GM19463 (cell line): Measurements from ENCODE around the gene BORCS5.
A peak's percentile ranks its signal among the peaks of the same experiment; 100 is the strongest.
"Not testable (repeated sequence)": the region's sequence is repeated elsewhere in the genome, so short reads cannot be mapped to it uniquely, and the experiment has no call there.

ENCODE experiments used
- ATAC-seq: cut with Tn5 transposase; IDR thresholded peaks from one replicate; pipeline ENCODE4 v1.9.1; 2021; ENCODE audit warnings: mild to moderate bottlenecking, moderate library complexity; ENCODE audit not compliant: unreplicated experiment

Gene BORCS5

GRCh38 chr12:12452326-12452902, 95.5 kb downstream of the BORCS5 start:
- ATAC-seq, result no peak

- ATAC-seq, result no peak
Measured at GRCh38 chr12:12453635-12454034, 96.8 kb downstream of the BORCS5 start.

DNA sequence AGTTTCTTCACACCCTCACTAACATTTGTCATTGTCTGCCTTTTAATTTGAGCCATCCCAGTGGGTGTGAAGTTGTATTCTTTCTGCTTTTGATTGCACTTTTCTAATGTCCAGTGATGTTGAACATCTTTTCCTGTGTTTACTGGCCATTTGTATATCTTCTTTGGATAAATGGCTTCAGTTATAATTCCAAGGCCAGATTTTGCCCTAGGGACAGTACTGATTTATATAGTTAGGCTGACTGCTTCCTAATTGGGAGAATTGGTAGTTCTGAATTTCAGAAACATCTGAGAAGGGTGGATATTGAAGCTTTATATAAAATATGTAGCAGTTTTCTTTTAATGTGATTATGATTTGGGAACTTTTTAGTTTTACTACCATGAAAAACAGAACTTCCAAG, 97.4 kb downstream of the BORCS5 start:
- ATAC-seq, result no peak

DNA sequence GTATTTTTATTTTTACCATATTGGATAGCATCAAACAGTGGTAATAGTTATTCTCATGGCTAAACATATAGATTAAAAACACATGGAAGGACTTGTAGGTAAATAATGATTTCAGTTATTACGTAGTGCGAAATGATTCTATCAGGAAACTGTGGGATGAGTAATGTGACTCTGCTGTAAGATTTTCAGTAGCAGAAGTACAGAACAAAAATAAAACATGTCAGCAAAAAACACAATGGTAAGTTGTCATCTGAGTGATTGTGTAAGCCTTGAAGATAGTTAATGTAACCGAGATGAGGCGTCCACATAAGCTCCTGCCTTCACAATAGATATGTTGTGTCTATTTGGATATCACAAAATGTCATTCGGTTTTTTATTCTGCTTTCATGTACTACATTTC, 99.8 kb downstream of the BORCS5 start:
- ATAC-seq, result no peak

GRCh38 chr12:12460935-12461922, 104.4 kb downstream of the BORCS5 start:
- ATAC-seq, result no peak

- peak; percentile 50 for ATAC-seq
Measured at GRCh38 chr12:12461923-12462315, 105.0 kb downstream of the BORCS5 start.

- no peak for ATAC-seq
Measured at GRCh38 chr12:12465522-12465921, 108.6 kb downstream of the BORCS5 start.

DNA sequence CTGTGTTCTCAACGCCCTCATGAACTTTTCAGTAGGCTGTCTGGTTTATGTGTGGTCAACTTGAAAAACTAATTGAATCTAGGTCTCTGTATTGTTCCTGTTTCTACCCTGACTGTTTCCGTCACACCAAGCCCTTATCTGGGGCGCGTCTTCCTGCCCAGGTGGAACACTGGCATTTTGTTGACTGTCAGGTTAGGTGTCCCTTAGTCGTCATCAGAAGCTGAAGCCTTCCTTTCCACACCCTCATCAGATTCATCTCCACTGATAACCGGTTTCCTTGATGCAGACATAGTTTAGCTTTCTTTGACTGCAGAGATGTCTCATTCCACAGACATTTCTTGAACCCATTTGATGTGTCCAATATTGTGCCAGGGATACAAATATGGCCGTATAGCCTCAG, 109.3 kb downstream of the BORCS5 start:
- no peak for ATAC-seq

GRCh38 chr12:12467264-12467663, 110.4 kb downstream of the BORCS5 start:
- ATAC-seq, result no peak

- no peak for ATAC-seq
Measured at GRCh38 chr12:12467688-12468261, 110.9 kb downstream of the BORCS5 start.

- ATAC-seq, result no peak
Measured at GRCh38 chr12:12468575-12468974, 111.7 kb downstream of the BORCS5 start.

GRCh38 chr12:12469386-12469785, 112.5 kb downstream of the BORCS5 start:
- ATAC-seq, result no peak

DNA sequence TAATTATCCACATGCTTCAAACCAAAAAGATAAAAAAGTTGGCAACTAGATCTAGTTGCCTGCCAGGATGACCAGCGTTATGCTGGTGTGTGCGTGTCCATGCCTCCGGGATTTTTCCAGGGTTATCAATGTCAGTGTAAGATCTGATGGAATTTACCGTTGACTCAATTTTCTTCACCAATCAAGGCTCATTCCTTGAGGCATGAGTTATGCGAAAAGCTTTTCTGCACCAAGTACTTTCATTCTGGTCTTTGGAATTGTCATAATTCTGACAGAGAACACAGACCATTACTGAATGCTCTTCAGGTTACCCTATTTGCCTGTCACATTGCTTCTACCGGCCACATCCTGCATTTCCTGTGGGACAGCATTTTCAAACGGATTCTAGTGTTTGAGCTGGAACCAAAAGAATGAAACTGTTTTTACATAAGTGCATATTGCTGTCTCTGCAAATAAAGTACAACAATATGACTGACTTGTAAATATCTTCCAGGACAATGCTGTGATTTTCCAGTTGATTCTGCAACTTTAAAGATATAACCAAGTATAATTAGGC, 114.0 kb downstream of the BORCS5 start:
- ATAC-seq, result no peak

DNA sequence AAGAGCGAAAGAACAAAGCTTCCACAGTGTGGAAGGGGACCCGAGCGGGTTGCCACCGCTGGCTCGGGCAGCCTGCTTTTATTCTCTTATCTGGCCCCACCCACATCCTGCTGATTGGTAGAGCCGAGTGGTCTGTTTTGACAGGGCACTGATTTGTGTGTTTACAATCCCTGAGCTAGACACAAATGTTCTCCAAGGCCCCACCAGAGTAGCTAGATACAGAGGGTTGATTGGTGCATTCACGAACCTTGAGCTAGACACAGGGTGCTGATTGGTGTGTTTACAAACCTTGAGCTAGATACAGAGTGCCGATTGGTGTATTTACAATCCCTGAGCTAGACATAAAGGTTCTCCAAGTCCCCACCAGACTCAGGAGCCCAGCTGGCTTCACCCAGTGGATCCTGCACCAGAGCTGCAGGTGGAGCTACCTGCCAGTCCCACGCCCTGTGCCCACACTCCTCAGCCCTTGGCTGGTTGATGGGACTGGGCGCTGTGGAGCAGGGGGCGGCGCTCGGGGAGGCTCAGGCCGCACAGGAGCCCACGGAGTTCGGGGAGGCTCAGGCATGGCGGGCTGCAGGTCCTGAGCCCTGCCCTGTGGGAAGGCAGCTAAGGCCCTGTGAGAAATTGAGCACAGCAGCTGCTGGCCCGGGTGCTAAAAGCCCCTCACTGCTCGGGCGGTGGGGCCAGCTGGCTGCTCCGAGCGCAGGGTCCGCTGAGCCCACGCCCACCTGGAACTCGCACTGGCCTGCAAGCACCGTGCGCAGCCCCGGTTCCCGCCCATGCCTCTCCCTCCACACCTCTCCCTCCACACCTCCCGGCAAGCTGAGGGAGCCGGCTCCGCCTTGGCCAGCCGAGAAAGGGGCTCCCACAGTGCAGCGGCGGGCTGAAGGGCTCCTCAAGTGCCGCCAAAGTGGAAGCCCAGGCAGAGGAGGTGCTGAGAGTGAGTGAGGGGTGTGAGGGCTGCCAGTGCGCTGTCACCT, 115.4 kb downstream of the BORCS5 start:
- not testable (repeated sequence) for ATAC-seq

DNA sequence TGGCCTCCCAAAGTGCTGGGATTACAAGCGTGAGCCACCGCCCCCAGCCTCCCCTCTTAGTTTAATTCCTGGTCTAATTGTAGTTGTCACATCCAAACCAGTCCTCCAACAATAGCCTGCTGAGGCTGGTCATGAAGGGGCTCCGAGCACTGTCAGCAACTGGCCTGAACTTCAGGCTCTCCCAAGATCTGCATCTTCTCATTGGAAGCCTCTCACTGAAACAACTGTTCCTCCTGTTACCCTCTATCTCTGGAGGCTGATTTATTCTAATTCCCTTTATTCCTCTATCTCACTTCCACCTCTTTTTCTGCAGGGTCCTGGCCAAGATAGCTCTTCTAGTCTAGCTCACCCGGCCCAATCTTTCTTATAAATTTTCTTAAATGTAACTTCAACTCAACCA, 116.3 kb downstream of the BORCS5 start:
- no peak for ATAC-seq

GRCh38 chr12:12474471-12474928, 117.6 kb downstream of the BORCS5 start:
- peak; percentile 26 for ATAC-seq

- peak; percentile 96 for ATAC-seq
Measured at GRCh38 chr12:12474931-12475795, 118.3 kb downstream of the BORCS5 start.

DNA sequence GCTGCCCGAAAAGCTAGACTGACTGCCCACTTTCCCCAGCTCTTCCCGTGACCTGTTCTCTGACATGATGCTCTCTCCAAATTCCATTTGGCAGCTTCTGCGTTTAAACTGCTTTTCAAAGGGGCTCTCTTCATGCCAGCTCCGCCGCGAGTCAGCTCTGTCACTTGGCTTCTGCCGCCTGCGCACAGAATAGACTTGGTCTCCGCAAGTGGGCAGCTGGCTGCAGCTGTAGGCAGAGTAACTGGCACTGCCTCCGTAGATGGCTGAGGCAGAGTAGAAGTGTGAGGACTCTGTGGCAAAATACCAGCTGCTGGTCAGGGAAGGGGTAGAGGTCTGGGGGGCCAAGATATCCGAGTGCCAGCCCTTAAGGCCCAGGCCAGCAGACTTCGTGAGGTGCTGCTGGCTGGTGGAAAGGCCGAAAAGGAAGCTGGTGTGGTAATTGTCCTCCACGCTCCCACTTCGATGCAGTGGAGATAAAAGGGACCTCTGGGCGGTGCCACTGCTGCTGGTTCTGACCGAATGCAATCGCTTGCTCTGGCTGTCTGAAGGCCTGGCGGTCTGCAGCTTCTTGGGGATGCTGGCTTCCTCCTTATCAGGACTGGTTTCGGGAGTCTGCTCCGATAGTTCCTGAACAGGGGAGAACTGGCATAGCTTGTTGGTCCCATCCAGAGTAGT, 120.1 kb downstream of the BORCS5 start:
- no peak for ATAC-seq

GRCh38 chr12:12477532-12477890, 120.6 kb downstream of the BORCS5 start:
- no peak for ATAC-seq
